ENCODE results near the gene COL19A1.

The COL19A1 gene

GRCh38 chr6:70124882-70125545 lies 258.7 kb downstream of the COL19A1 start:
- no peak for DNase-seq (ENCODE audit: low read depth)

- no peak for DNase-seq (ENCODE audit: low read depth)
These were observed 259.2 kb downstream of the COL19A1 start for GRCh38 chr6:70125602-70126001.

- no peak for DNase-seq (ENCODE audit: low read depth)
These were observed 263.0 kb downstream of the COL19A1 start for GRCh38 chr6:70129341-70129740.

GRCh38 chr6:70130865-70131264 lies 264.5 kb downstream of the COL19A1 start:
- DNase-seq (ENCODE audit: low read depth), result no peak

- DNase-seq (ENCODE audit: low read depth), result no peak
These were observed 265.2 kb downstream of the COL19A1 start for GRCh38 chr6:70131528-70131927.

- no peak for DNase-seq (ENCODE audit: low read depth)
These were observed 266.9 kb downstream of the COL19A1 start for GRCh38 chr6:70133246-70133645.

- DNase-seq (ENCODE audit: low read depth), result no peak
These were observed 268.2 kb downstream of the COL19A1 start for GRCh38 chr6:70134542-70134941.

GRCh38 chr6:70135219-70136160 lies 269.1 kb downstream of the COL19A1 start:
- DNase-seq (ENCODE audit: low read depth), result no peak

GRCh38 chr6:70136996-70137395 lies 270.6 kb downstream of the COL19A1 start:
- DNase-seq (ENCODE audit: low read depth), result no peak

GRCh38 chr6:70140496-70140895 lies 274.1 kb downstream of the COL19A1 start:
- no peak for DNase-seq (ENCODE audit: low read depth)

- DNase-seq (ENCODE audit: low read depth), result no peak
These were observed 275.7 kb downstream of the COL19A1 start for GRCh38 chr6:70142034-70142433.

- DNase-seq (ENCODE audit: low read depth), result no peak
These were observed 278.8 kb downstream of the COL19A1 start for GRCh38 chr6:70145178-70145577.

- no peak for DNase-seq (ENCODE audit: low read depth)
These were observed 282.9 kb downstream of the COL19A1 start for GRCh38 chr6:70149209-70149788.

GRCh38 chr6:70150521-70150920 lies 284.2 kb downstream of the COL19A1 start:
- no peak for DNase-seq (ENCODE audit: low read depth)

GRCh38 chr6:70151616-70152015 lies 285.3 kb downstream of the COL19A1 start:
- no peak for DNase-seq (ENCODE audit: low read depth)

GRCh38 chr6:70152786-70153185 lies 286.4 kb downstream of the COL19A1 start:
- DNase-seq (ENCODE audit: low read depth), result no peak

GRCh38 chr6:70157086-70157485 lies 290.7 kb downstream of the COL19A1 start:
- no peak for DNase-seq (ENCODE audit: low read depth)

GRCh38 chr6:70160276-70160675 lies 293.9 kb downstream of the COL19A1 start:
- DNase-seq (ENCODE audit: low read depth), result no peak

- DNase-seq (ENCODE audit: low read depth), result no peak
These were observed 296.6 kb downstream of the COL19A1 start for GRCh38 chr6:70162972-70163371.

GRCh38 chr6:70163795-70164194 lies 297.4 kb downstream of the COL19A1 start:
- DNase-seq (ENCODE audit: low read depth), result no peak

GRCh38 chr6:70164556-70164955 lies 298.2 kb downstream of the COL19A1 start:
- no peak for DNase-seq (ENCODE audit: low read depth)

GRCh38 chr6:70166088-70166958 lies 300.0 kb downstream of the COL19A1 start:
- DNase-seq (ENCODE audit: low read depth), result no peak

Data from HS-27A (cell line).